GM10248 (cell line): ENCODE results near the gene CORO2A.
A peak's percentile ranks its signal among the peaks of the same experiment; 100 is the strongest.
"Not testable (repeated sequence)": the region's sequence is repeated elsewhere in the genome, so short reads cannot be mapped to it uniquely, and the experiment has no call there.

ENCODE experiments used
- CTCF ChIA-PET: fragments of 300-600 bp; sonication (Branson Sonifier 250); formaldehyde crosslinking; extraction: SDS; loops from one replicate; lab custom pipeline; 2021; ENCODE audit warnings: antibody characterized with exemption; lab: Yijun Ruan, JAX
- POLR2A ChIA-PET: fragments of 350-650 bp; sonication (Branson Sonifier 250); formaldehyde crosslinking; extraction: SDS; loops from one replicate; lab custom pipeline; 2020; ENCODE audit warnings: antibody characterized with exemption; lab: Yijun Ruan, JAX
- DNase-seq: peaks from one replicate; pipeline ENCODE4 v3.0.0; 2012; ENCODE audit errors: extremely low spot score
- CTCF ChIP-seq: IDR thresholded peaks from 2 replicates; pipeline ENCODE4 v1.5.1; 2012; ENCODE audit warnings: mild to moderate bottlenecking, low read depth; ENCODE audit errors: extremely low read depth, missing control alignments, control extremely low read depth

Gene CORO2A

DNA sequence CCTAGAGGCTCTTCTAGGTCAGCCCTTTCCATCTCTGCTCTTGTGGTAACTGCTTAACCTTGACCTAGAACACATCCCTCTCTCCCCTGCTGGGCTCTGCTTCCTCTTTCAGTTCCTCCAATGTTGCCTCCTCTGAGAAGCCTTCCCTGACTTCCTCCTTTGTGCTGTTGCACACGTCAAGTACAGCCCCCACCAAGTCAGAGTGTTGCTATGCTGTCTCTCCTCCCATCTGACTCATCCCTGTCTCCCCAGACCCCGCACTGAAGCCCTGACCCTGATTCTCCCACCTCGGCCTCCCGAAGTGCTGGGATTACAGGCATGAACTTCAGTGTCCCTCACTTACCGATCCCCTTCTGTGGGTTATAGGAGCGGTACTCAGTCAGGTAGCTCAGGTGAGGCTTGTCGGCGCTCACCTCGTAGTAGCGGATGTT is 63.0 kb downstream of the CORO2A start:
- no peak for TF ChIP-seq CTCF
- ChIA-PET POLR2A (no interaction called here), CTCF (interaction anchor here (1.0 to 3.0 kb wide), 6 partner anchors 11 to 56 kb away, joined by 3 to 18 read pairs (median 3); partner anchors contain the start of gene TRIM14)
- DNase-seq: peak; percentile 72

DNA sequence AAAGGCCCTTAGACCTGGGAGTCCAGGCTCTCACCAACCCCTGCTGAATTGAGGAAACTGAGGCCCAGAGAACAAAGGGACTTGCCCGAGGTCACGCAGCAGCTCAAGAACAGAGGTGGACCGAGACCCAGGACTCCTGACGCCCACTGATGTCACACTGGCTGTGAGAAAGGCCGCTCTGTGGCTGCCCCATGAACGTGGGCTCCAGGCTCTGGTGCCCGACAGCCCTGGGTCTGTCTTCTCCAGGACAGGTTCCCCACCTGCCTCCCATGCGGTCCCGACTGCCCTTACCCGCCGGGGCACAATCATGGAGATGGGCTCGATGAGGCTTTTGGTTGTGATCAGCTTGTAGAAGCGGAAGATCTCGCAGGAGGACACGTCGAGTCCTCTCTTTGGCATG is 64.1 kb downstream of the CORO2A start:
- DNase-seq: no peak
- ChIA-PET POLR2A (no interaction called here), CTCF (interaction anchor here (1.0 to 3.0 kb wide), 4 partner anchors 10 to 54 kb away, joined by 3 to 18 read pairs (median 3); partner anchors contain the start of gene TRIM14)
- no peak for TF ChIP-seq CTCF

GRCh38 chr9:98127226-98127625 is 65.2 kb downstream of the CORO2A start:
- ChIA-PET CTCF (interaction anchor here (1.5 to 3.0 kb wide), 2 partner anchors 9 to 137 kb away, joined by 3 to 18 read pairs; partner anchors contain the start of gene TRIM14), POLR2A (no interaction called here)
- DNase-seq: no peak
- no peak for TF ChIP-seq CTCF

DNA sequence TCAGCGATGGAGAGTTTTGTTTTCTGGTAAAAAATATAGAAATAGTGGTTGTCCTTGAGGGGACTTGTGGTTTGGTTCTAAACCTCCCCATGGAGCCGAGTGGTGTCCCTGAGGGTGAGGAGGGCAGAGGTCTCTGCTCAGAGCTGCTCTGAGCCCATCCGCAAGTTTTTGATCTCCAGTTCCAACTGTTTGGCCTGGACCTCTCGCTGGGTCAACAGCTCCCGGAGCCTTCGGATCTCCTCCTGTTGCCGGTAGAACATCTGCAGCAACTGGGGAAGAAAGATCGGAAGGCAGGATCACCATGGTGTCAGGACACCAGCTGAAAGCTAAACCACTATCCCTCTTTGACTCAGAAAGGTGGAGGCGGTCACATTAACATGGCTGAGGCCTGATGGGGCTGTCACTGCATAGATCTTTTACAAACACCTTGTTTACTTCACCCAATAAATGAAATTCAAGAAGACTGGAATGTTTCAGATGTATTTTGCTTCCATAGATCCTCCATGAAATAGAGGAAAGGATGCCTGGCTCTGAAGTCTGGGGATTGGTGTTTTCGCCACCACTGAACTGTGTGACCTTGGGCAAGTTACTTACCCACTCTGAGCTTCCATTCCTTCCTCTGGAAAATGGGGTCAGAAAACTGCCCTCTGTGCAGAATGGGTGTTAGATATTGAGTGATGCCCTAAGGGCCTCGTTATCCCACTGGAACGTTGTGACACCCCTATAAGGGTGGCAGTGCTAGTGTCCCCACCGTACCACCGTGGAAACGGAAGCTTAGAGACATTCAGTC is 67.6 kb downstream of the CORO2A start:
- no peak for DNase-seq
- ChIA-PET POLR2A (no interaction called here), CTCF (no interaction called here)
- TF ChIP-seq CTCF: no peak

DNA sequence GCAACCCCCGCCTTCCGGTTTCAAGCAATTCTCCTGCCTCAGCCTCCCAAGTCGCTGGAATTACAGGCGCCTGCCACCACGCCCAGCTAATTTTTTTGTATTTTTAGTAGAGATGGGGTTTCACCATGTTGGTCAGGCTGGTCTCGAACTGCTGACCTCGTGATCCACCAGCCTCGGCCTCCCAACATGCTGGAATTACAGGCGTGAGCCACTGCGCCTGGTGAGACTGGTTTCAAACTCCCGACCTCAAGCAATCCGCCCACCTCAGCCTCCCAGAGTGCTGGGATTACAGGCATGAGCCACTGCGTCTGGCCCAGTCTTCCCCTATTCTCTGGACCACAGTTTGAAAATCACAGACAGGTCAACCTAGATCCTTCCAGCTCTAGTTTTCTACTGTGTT is 68.3 kb downstream of the CORO2A start:
- POLR2A ChIA-PET, DNase-seq, CTCF ChIA-PET: not testable (repeated sequence)

- no peak for TF ChIP-seq CTCF
- ChIA-PET CTCF (interaction anchor here (1.0 to 5.8 kb wide), 4 partner anchors 11 to 73 kb away, joined by 3 to 36 read pairs (median 4); no protein-coding TSS in a partner anchor), POLR2A (interaction anchor here (1.3 kb wide), 1 partner anchor 13 kb away, joined by 3 read pairs; no protein-coding TSS in a partner anchor)
- DNase-seq: no peak
Observed at GRCh38 chr9:98121058-98121457, 71.4 kb downstream of the CORO2A start.

GRCh38 chr9:98120476-98120875 is 72.0 kb downstream of the CORO2A start:
- ChIA-PET POLR2A (interaction anchor here (1.3 kb wide), 1 partner anchor 12 kb away, joined by 3 read pairs; no protein-coding TSS in a partner anchor), CTCF (interaction anchor here (1.0 to 5.8 kb wide), 4 partner anchors 11 to 73 kb away, joined by 3 to 36 read pairs (median 4); no protein-coding TSS in a partner anchor)
- TF ChIP-seq CTCF: no peak
- no peak for DNase-seq
